Stomach (tissue), 4 donors: Measurements from ENCODE around the gene BIN1.

Experiments used
- CTCF ChIP-seq, 7 experiments: fragments of 450-650 bp in 4 of 7; fragments of 200-600 bp in 3 of 7; sonication (generic) in 3 of 7; IDR thresholded peaks; one replicate each; pipeline ENCODE4 v1.5.1; 2016 to 2019; ENCODE audit warnings: antibody characterized with exemption in 7 of 7, control low read depth in 2 of 7, mild to moderate bottlenecking in 1 of 7
- EP300 ChIP-seq: sonication (generic); formaldehyde crosslinking; IDR thresholded peaks from one replicate; pipeline ENCODE4 v1.6.1; 2017; ENCODE audit warnings: antibody characterized with exemption
- POLR2A ChIP-seq, 4 donors: fragments of 450-650 bp; IDR thresholded peaks; one replicate each; pipeline ENCODE4 v1.6.1; 2016; ENCODE audit warnings: antibody characterized with exemption in 4 of 4, control low read depth in 2 of 4, mild to moderate bottlenecking in 1 of 4, moderate library complexity in 1 of 4

DNA sequence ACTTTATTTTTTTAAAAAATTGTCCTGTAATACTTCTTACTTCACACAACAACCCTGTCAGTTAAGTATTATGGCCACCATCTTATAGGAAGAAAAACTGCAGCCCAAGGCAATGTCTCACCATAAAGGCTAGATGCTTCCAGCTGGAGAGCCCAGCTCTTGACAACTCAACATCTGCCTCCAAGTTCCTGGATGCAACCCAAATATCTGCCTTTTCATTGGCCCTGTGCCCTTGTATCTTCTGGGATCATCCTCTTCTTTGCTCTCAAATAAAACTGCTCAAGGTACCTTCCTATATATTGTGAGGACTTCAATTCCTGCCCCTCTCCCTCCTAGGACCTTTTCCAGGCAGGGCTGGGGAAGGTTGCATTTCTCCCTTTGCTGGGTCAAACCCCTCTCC lies 69.5 kb downstream of the BIN1 start:
- no peak for TF ChIP-seq EP300
- no peak for TF ChIP-seq POLR2A (IDR thresholded peaks at IDR 0.05)
- TF ChIP-seq CTCF (IDR thresholded peaks at IDR 0.05): no peak
